ENCODE data around the gene SLITRK3. TPM values are rescaled to one million over a fixed set of nuclear protein-coding genes. Genes with fewer than 3 reads are reported as not detected.

SLITRK3 gene
- total RNA-seq, 1 experiment from 2014 or later, result 0.48 TPM

GRCh38 chr3:165194511-165195240, 1.5 kb downstream of the SLITRK3 start:
- Histone ChIP-seq H2BK5ac (ENCODE audit: insufficient read length, low read length) (no peak overlapping the region), H3K4ac (ENCODE audit: low read depth, low read length) (no peak overlapping the region), H3K9ac (ENCODE audit: extremely low read depth, insufficient read length, low read length) (no peak overlapping the region), H4K20me1 (ENCODE audit: control insufficient read depth, insufficient read depth, insufficient read length) (no peaks in the 10 kb centered on the region), H3T11ph (ENCODE audit: low read length) (no peak overlapping the region), H4K8ac (replicated peaks; ENCODE audit: insufficient read length, low read depth, low read length) (no peak overlapping the region), H3K4me1 (ENCODE audit: insufficient read depth, low read length) (no peaks in the 10 kb centered on the region; the same call in 1 of the 2 replicates), H2AK5ac (ENCODE audit: insufficient read length, low read length) (no peak overlapping the region), H2BK120ac (ENCODE audit: low read depth, low read length, poor library complexity, severe bottlenecking) (no peak overlapping the region), H4K5ac (ENCODE audit: insufficient read length, low read depth, low read length) (no peak overlapping the region), H2BK20ac (ENCODE audit: low read depth, low read length, poor library complexity, severe bottlenecking) (no peak overlapping the region), H2BK12ac (ENCODE audit: insufficient read length, low read depth, low read length) (no peak overlapping the region), H3K9me3 (ENCODE audit: control insufficient read depth, low read depth, low read length) (no peaks in the 10 kb centered on the region), H3K27ac (ENCODE audit: insufficient read length, low read depth, low read length) (no peak overlapping the region), H3K23ac (ENCODE audit: insufficient read length, low read depth, low read length) (no peak overlapping the region), H2AFZ (ENCODE audit: low read length) (no peak overlapping the region), H3K18ac (ENCODE audit: insufficient read length, low read depth, low read length) (no peak overlapping the region), H4K91ac (ENCODE audit: insufficient read length, low read depth, low read length) (no peak overlapping the region), H3K14ac (ENCODE audit: insufficient read depth, low read length) (no peak overlapping the region), H3K56ac (ENCODE audit: insufficient read length, low read depth, low read length) (no peak overlapping the region), H3K27me3 (ENCODE audit: insufficient read depth, low read length) (peaks cover 27% of the 10 kb centered on the region), H3K23me2 (ENCODE audit: insufficient read length, low read depth, low read length, poor library complexity, severe bottlenecking) (peaks cover 38% of the 10 kb centered on the region), H2BK15ac (ENCODE audit: low read depth, low read length) (no peak overlapping the region), H3K4me2 (ENCODE audit: insufficient read depth, insufficient read length, low read length) (peak overlapping the region; percentile 91), H3K79me2 (ENCODE audit: insufficient read depth, low read length) (no peaks in the 10 kb centered on the region), H3K79me1 (ENCODE audit: insufficient read depth, low read depth, low read length, poor library complexity, severe bottlenecking) (no peaks in the 10 kb centered on the region)
- Mint-ChIP-seq H3K27ac (no peak overlapping the region; a peak in 1 of 7 replicates), H3K27me3 (ENCODE audit: low read depth) (peaks cover 63% of the 10 kb centered on the region), H3K36me3 (ENCODE audit: insufficient read depth in 1 of 3, low read depth in 3 of 3) (no peaks in the 10 kb centered on the region; a peak in 1 of 7 replicates), H3K9me3 (no peaks in the 10 kb centered on the region; a peak in 1 of 5 replicates), H3K4me3 (peak overlapping the region; percentile 83 to 99), H3K4me1 (peaks cover 40 to 43% of the 10 kb centered on the region in 2 experiments)
- no peak for DNase-seq
- TF ChIP-seq CTCF (conservative IDR thresholded peaks at IDR 0.05), result no peak
- WGBS (ENCODE audit: extremely low coverage, insufficient read length, low lambda C conversion rate), result no CpG with 5 or more reads among the region's 22 CpGs

All from H9 (cell line).